Keratinocyte (primary cell): ENCODE measurements around the gene OR2A5. TPM values are rescaled to one million over a fixed set of nuclear protein-coding genes. Genes with fewer than 3 reads are reported as not detected.
"Not testable (repeated sequence)": the region's sequence is repeated elsewhere in the genome, so short reads cannot be mapped to it uniquely, and the experiment has no call there.

ENCODE experiments used
- DNase-seq: peaks from one replicate; pipeline ENCODE4 v3.0.0-alpha.2; 2011; ENCODE audit warnings: low read depth, missing footprints, low spot score
- FAIRE-seq: peaks from 2 replicates; lab custom pipeline; 2011; peaks lifted over from hg19 to GRCh38; lab: Jason Lieb, UNC
- H2AFZ ChIP-seq: 2 replicates; pipeline ENCODE4 v1.6.0; 2012; ENCODE audit warnings: low read length, control low read depth, inconsistent platforms; ENCODE audit not compliant: control insufficient read depth
- H3K27ac ChIP-seq: 2 replicates; pipeline ENCODE4 v1.5.1; 2011; ENCODE audit warnings: low read length; ENCODE audit not compliant: control insufficient read depth, insufficient read depth
- H3K27me3 ChIP-seq: 3 replicates; pipeline ENCODE4 v1.6.0; 2011; ENCODE audit warnings: low read length; ENCODE audit not compliant: control insufficient read depth, insufficient read depth; ENCODE audit errors: extremely low read depth
- H3K36me3 ChIP-seq, 2 experiments: 2 replicates in 1 of 2; 3 replicates in 1 of 2; pipeline ENCODE4 v1.5.1; 2011; ENCODE audit warnings: low read length in 2 of 2, mild to moderate bottlenecking in 1 of 2; ENCODE audit not compliant: control insufficient read depth in 2 of 2, insufficient read depth in 2 of 2; ENCODE audit errors: extremely low read depth in 1 of 2
- H3K4me1 ChIP-seq: 3 replicates; pipeline ENCODE4 v1.5.1; 2011; ENCODE audit warnings: low read length; ENCODE audit not compliant: control insufficient read depth, insufficient read depth; ENCODE audit errors: extremely low read depth
- H3K4me2 ChIP-seq: 3 replicates; pipeline ENCODE4 v1.6.0; 2011; ENCODE audit warnings: low read depth, low read length; ENCODE audit not compliant: control insufficient read depth, insufficient read depth; ENCODE audit errors: extremely low read depth
- H3K4me3 ChIP-seq, 3 experiments: fragments of 200-600 bp in 1 of 3; sonication (generic) in 1 of 3; 2 replicates in 2 of 3; 3 replicates in 1 of 3; pipeline ENCODE4 v1.5.1; 2011 to 2016; ENCODE audit warnings: low read length in 3 of 3, mild to moderate bottlenecking in 3 of 3, control low read depth in 2 of 3, inconsistent platforms in 1 of 3, low read depth in 1 of 3, mixed read lengths in 1 of 3, mixed run types in 1 of 3, moderate library complexity in 1 of 3; ENCODE audit not compliant: control insufficient read depth in 2 of 3, insufficient read depth in 2 of 3; ENCODE audit errors: extremely low read depth in 1 of 3
- H3K79me2 ChIP-seq: 2 replicates; pipeline ENCODE4 v1.6.0; 2012; ENCODE audit warnings: low read length; ENCODE audit not compliant: control insufficient read depth, insufficient read depth
- H3K9ac ChIP-seq: 3 replicates; pipeline ENCODE4 v1.6.0; 2011; ENCODE audit warnings: low read length; ENCODE audit not compliant: control insufficient read depth, insufficient read depth; ENCODE audit errors: extremely low read depth
- H3K9me1 ChIP-seq: 3 replicates; pipeline ENCODE4 v1.6.0; 2011; ENCODE audit warnings: low read length; ENCODE audit not compliant: control insufficient read depth, insufficient read depth; ENCODE audit errors: extremely low read depth
- H3K9me3 ChIP-seq: 2 replicates; pipeline ENCODE4 v1.5.1; 2012; ENCODE audit warnings: low read depth, low read length; ENCODE audit not compliant: control insufficient read depth
- H4K20me1 ChIP-seq: 3 replicates; pipeline ENCODE4 v1.6.0; 2011; ENCODE audit warnings: low read length; ENCODE audit not compliant: control insufficient read depth, insufficient read depth; ENCODE audit errors: extremely low read depth
- EZH2 ChIP-seq: IDR thresholded peaks from one replicate; pipeline ENCODE4 v1.6.1; 2012; ENCODE audit warnings: inconsistent platforms, mild to moderate bottlenecking, low read length, moderate library complexity
- dilution Hi-C: fragments of 300-500 bp; cut with MboI; formaldehyde crosslinking; loops from one replicate; pipeline ENCODE4 v1.7.0; 2020; ENCODE audit warnings: low sequenced_read_pairs; ENCODE audit not compliant: extremely low pct_ligation_motif_present
- polyA plus RNA-seq, 5 experiments: library from polyadenylated mRNA; depleted of rRNA in 3 of 5; stranded (reverse) in 3 of 5; stranded (forward) in 1 of 5; unstranded in 1 of 5; fragments of >200 nt; gene quantifications; 1 replicate in 1 of 5; 2 replicates in 3 of 5; 3 replicates in 1 of 5; pipeline versions ENCODE4 v1.2.1 to v1.2.3, GENCODE V29; 2011 to 2012; ENCODE audit warnings: missing spikeins in 2 of 5, low read depth in 1 of 5, low replicate concordance in 1 of 5
- TF ChIP-seq, protein P1 (sequence below), 3 experiments: IDR thresholded peaks in 1 of 3; conservative IDR thresholded peaks in 1 of 3; optimal IDR thresholded peaks in 1 of 3; 2 replicates in 2 of 3; 3 replicates in 1 of 3; pipeline versions ENCODE3 to v1.5.1; 2011; ENCODE audit warnings: low read length in 3 of 3, mild to moderate bottlenecking in 3 of 3, moderate library complexity in 2 of 3, control low read depth in 1 of 3, inconsistent platforms in 1 of 3; ENCODE audit not compliant: insufficient read depth in 2 of 3; ENCODE audit errors: extremely low read depth in 1 of 3

OR2A5 gene
- polyA plus RNA-seq, 1 donor (not counting 4 experiments of a cell fraction or from before 2014, with no cell fraction given), result not detected

DNA sequence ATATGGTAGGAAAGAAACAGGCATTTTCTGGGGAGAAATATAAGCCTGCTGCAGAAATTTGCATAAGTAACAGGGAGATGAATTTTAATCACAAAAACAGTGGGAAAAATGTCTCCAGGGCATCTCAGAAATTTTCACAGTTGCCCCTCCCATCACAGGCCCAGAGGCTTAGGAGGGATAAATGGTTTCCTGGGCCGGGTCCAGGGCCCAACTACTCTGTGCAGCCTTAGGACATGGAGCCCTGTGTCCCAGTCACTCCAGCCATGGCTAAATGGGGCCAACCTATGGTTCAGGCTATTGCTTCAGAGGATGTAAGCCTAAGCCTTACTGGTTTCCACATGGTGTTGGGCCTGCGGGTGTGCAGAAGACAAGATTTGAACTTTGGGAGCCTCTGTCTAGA lies 39.4 kb upstream of the OR2A5 start:
- FAIRE-seq, result no peak

DNA sequence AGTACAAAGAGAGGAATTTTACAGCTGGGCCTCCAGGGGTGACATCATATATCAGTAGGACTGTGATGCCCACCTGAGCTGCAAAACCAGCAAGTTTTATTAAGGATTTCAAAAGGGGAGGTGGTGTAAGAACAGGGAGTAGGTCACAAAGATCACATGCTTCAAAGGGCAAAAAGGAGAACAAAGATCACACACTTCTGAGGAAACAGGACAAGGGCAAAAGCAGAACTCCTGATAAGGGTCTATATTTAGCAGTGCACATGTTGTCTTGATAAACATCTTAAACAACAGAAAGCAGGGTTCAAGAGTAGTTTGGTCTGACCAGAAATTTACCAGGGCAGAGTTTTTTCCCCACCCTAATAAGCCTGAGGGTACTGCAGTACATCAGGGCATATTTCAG lies 38.7 kb upstream of the OR2A5 start:
- H3K9me1 ChIP-seq, H3K79me2 ChIP-seq, H3K9ac ChIP-seq, FAIRE-seq, H3K9me3 ChIP-seq, H3K36me3 ChIP-seq, H2AFZ ChIP-seq, H3K4me1 ChIP-seq, H4K20me1 ChIP-seq, H3K4me2 ChIP-seq, H3K4me3 ChIP-seq, H3K27ac ChIP-seq, DNase-seq, dilution Hi-C loops, H3K27me3 ChIP-seq: not testable (repeated sequence)

More for the DNA sequence above, 39.4 kb upstream of the OR2A5 start:
- no peaks in the 10 kb centered on the region for H3K9me3 ChIP-seq
- H4K20me1 ChIP-seq, result no peaks in the 10 kb centered on the region
- H3K4me1 ChIP-seq, result no peaks in the 10 kb centered on the region
- dilution Hi-C loops, result no loop called here
- no peaks in the 10 kb centered on the region for H3K79me2 ChIP-seq
- TF ChIP-seq EZH2, result no peak
- TF ChIP-seq, protein P1, sequence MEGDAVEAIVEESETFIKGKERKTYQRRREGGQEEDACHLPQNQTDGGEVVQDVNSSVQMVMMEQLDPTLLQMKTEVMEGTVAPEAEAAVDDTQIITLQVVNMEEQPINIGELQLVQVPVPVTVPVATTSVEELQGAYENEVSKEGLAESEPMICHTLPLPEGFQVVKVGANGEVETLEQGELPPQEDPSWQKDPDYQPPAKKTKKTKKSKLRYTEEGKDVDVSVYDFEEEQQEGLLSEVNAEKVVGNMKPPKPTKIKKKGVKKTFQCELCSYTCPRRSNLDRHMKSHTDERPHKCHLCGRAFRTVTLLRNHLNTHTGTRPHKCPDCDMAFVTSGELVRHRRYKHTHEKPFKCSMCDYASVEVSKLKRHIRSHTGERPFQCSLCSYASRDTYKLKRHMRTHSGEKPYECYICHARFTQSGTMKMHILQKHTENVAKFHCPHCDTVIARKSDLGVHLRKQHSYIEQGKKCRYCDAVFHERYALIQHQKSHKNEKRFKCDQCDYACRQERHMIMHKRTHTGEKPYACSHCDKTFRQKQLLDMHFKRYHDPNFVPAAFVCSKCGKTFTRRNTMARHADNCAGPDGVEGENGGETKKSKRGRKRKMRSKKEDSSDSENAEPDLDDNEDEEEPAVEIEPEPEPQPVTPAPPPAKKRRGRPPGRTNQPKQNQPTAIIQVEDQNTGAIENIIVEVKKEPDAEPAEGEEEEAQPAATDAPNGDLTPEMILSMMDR (optimal IDR thresholded peaks at IDR 0.05 in 1 of 3, IDR thresholded peaks at IDR 0.05 in 1 of 3, conservative IDR thresholded peaks at IDR 0.05 in 1 of 3; ENCODE audit: extremely low read depth in 1 of 3, insufficient read depth in 2 of 3, low read length in 3 of 3), result no peak
- H3K9me1 ChIP-seq, result no peaks in the 10 kb centered on the region
- H2AFZ ChIP-seq, result no peak overlapping the region
- no peaks in the 10 kb centered on the region for H3K27me3 ChIP-seq
- H3K36me3 ChIP-seq, result no peaks in the 10 kb centered on the region
- no peak overlapping the region for H3K4me3 ChIP-seq
- DNase-seq, result no peak
- no peak overlapping the region for H3K4me2 ChIP-seq
- no peak overlapping the region for H3K27ac ChIP-seq
- no peak overlapping the region for H3K9ac ChIP-seq

GRCh38 chr7:144010821-144011220 lies 37.9 kb upstream of the OR2A5 start:
- H3K9ac ChIP-seq, H3K4me3 ChIP-seq, H3K27me3 ChIP-seq, H3K9me1 ChIP-seq, H3K27ac ChIP-seq, FAIRE-seq, DNase-seq, H3K36me3 ChIP-seq, H3K4me2 ChIP-seq, H3K4me1 ChIP-seq, H4K20me1 ChIP-seq, H3K9me3 ChIP-seq, H2AFZ ChIP-seq, dilution Hi-C loops, H3K79me2 ChIP-seq: not testable (repeated sequence)
